GM19455 (cell line): ENCODE measurements around the gene ZFYVE9.
"Not testable (repeated sequence)": the region's sequence is repeated elsewhere in the genome, so short reads cannot be mapped to it uniquely, and the experiment has no call there.

Experiments used
- ATAC-seq: cut with Tn5 transposase; IDR thresholded peaks from one replicate; pipeline ENCODE4 v1.9.1; 2021; ENCODE audit not compliant: unreplicated experiment

ZFYVE9 gene

GRCh38 chr1:52141513-52142219 lies at the start of gene ZFYVE9:
Gene ZFYVE9 (plus strand): TSS chr1:52142089. CDS start chr1:52233207, 91,118 bp downstream.
- ATAC-seq = peak; percentile 67

DNA sequence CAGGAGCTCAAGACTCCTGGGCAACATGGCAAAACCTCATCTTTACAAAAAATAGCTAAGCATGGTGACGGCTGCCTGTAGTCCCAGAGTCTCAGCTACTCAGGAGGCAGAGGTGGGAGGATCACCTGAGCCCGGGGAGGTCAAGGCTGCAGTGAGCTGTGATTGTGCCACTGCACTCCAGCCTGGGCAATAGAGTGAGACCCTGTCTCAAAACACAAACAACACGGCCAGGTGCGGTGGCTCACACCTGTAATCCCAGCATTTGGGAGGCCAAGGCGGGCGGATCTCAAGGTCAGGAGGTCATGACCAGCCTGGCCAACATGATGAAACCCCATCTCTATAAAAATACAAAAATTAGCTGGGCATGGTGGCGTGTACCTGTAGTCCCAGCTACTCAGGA lies 47.6 kb upstream of the ZFYVE9 start:
- not testable (repeated sequence) for ATAC-seq

DNA sequence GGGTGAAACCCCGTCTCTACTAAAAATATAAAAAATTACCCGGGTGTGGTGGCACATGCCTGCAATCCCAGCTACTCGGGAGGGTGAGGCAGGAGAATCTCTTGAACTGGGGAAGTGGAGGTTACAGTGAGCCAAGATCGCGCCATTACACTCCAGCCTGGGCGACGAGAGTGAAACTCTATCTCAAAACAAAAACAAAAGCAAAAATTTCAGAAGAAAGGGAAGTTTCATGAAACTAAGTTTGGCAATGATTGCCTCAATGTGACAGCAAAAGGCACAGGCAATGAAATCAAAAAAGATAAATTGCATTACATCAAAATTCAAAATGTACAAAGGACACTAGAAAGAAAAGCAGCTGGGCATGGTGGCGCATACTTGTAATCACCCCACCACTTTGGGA lies 45.7 kb upstream of the ZFYVE9 start:
- ATAC-seq = no peak

- no peak for ATAC-seq
Measured at GRCh38 chr1:52098139-52098871, 43.6 kb upstream of the ZFYVE9 start.

- ATAC-seq = no peak
Measured at GRCh38 chr1:52102336-52103013, 39.4 kb upstream of the ZFYVE9 start.

- ATAC-seq = no peak
Measured at GRCh38 chr1:52111492-52111891, 30.4 kb upstream of the ZFYVE9 start.

DNA sequence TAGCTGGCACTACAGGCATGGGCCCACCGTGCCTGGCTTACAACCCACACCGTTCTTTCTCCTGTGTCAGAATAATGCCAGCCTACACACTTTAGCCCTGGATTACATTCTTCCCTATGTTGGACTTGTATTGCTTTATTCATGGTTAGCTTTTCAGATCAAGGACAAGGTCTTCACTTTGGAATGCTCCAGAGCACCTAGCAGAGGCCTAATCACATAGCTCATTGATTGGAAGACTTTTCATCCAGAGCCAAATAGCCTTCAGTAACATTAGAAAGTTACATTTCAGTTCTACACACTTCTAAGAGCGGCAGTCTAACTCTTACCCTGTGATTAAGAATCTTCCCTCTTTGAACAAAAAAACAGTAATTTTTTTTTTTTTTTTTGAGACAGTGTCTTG lies 29.4 kb upstream of the ZFYVE9 start:
- no peak for ATAC-seq

DNA sequence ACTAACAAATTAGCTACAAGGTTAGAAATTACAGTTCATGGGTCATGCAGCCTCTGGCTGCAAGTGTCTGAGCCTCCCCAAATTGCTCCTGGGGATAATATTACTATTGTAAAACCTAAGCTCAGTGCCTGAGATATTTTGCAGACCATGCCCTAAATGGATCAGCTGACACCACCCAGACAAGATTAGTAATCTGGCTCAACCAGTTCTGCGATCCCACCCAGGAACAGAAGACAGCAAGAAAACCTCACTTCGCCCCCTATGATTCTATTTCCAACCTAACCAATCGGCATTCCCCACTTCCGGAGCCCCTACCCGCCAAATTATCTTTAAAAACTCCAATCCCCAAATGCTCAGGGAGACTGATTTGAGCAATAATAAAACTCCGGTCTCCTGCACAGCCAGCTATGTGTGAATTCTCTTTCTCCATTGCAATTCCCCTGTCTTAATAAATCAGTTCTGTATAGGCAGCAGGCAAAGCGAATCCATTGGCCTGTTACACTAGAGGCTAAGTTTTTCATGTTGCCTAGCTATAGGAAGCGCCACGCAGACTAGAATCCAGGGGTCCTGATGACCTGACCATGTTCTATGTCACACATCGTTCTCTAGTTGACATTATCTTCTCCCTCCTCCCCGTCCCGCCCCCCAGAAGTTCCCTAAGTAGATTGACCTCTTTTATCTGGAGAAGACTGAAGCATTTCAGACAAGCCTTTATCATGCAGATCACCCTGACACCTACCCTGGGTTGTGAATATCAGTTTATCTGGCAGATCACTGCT lies 22.4 kb upstream of the ZFYVE9 start:
- no peak for ATAC-seq

GRCh38 chr1:52122384-52122783 lies 19.5 kb upstream of the ZFYVE9 start:
- ATAC-seq = no peak

GRCh38 chr1:52123622-52124021 lies 18.3 kb upstream of the ZFYVE9 start:
- ATAC-seq = no peak

DNA sequence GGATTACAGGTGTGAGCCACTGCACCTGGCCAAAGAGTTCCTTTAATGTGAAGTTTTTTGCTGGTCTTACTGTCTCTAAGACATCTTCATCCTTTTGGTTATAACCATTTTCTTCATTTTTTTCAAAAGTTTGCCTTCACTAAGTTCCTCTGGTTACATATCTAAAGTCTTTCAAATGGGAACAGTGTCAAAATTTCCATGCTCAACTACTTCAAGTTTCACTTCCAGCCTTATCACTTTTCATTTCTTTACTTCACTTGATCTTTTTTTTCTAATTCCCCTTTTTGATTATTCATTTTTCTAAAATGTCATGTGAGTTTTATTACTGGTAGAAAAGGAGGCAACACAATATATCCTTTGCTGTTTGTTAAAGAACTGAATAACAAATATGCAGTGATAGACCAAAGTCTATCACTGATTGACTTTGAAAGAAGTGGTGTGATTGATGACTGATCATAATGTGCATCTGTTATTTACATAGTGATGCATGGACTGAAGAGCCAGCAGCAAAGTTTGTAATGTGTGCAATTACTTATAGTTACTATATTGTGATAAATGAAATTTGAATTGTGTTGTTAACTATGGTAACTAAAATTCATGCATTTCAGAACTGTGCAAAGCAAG lies 16.0 kb upstream of the ZFYVE9 start:
- no peak for ATAC-seq

- no peak for ATAC-seq
Measured at GRCh38 chr1:52127181-52128180, 14.4 kb upstream of the ZFYVE9 start.

DNA sequence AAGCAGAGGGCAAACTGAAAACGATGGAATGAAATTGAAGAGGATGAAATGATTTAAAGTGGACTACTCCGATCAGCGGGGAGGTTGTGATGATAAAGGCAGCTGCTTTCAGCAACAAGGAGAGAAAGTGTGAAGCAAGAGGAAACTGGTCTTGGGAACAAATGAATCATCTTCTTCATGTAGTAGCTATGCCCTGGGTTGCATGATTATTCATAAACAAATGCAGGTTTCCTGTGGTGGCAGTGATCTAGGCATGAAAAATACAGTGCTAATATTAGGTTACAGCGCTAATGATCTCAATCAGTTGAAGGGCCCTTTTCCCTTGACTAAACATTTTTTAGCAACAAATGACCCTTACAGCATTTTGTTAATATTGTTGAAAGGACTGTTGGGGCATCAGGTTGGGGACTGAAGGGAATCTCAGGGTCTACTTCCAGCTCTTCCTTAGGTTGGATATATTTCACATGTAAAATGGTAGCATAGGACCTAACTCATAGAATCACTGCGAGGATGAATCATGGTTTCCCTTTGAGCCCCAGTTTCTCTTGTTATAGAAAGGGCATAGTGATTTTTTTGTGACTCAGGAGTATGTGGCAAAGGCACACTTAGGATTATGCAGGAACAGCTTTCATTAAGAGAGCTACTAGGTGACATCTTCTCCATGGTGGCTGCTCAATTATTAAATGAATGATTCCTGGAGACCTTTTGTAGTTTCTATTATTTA lies 1.9 kb upstream of the ZFYVE9 start:
- ATAC-seq = no peak

- ATAC-seq = no peak
Measured at GRCh38 chr1:52140633-52141512, 1.0 kb upstream of the ZFYVE9 start.

DNA sequence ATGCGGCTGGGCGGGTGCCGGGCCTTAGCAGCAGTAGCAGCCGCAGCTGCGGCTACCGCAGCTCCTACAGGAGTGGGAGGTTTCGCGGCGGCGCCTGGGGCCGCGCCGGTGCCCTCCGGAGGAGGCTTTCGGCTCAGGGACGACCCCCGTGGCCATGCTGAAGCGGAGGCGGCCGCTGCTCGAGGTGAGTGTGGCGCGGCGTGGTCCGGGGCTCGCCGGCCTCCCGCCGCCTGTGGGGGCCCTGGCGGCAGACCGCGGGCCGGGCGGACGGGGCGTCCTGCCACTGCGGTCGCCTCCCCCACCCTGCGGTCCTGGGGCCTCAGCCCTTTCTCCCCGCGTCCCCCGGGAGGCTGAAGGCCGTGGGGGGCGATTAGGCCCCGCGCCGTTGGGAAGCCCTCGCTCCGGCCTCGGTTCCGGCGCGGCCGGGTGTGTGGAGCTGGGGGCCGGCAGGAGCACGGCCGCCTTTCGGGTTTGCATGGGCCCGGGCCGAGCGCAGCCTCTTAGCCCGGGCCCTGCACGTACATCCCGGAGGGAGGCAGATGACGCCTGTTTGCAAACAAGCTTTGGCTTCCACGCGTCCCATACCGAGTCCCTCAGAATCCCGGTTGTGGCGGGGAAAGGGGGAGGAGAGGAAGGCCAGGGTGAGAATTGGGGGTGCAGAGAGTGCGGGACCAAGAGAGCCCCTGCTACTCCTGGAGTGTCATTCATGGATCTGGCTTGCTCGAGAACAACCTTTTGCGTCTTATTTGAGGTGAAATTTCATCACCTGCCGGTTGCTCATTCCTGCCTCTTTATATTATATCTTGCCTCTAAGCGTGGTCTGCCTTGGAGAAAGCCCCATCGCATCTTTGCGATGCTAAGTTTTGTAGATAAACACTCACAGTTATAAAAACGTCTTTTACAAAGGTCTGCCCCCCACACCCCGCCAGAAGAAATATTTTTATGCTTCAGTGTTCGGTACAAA lies 613 bp downstream of the ZFYVE9 start:
- ATAC-seq = peak; percentile 53

- ATAC-seq = no peak
Measured at GRCh38 chr1:52145137-52145536, 3.2 kb downstream of the ZFYVE9 start.

DNA sequence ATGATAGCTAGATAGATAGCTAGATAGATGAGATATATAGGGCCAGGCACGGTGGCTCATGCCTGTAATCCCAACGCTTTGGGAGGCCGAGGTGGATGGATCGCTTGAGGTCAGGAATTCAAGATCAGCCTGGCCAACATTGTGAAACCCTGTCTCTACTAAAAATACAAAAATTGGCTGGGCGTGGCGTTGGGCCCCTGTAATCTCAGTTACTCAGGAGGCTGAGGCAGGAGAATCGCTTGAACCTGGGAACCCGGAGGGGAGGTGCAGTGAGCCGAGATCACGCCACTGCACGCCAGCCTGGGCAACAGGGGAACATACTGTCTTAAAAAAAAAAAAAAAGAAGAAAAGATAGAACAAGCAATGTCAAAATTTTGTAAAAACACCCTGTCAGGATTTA lies 8.6 kb downstream of the ZFYVE9 start:
- ATAC-seq = not testable (repeated sequence)
